UCSD-AML1 (cell line): Measurements from ENCODE around the gene C10orf71.

Experiments used
- DNase-seq: peaks from one replicate; lab custom pipeline; 2025; ENCODE audit not compliant: unreplicated experiment; lab: John Stamatoyannopoulos, UW

Gene C10orf71

GRCh38 chr10:49332768-49333167 lies 33.8 kb downstream of the C10orf71 start:
- no peak for DNase-seq

DNA sequence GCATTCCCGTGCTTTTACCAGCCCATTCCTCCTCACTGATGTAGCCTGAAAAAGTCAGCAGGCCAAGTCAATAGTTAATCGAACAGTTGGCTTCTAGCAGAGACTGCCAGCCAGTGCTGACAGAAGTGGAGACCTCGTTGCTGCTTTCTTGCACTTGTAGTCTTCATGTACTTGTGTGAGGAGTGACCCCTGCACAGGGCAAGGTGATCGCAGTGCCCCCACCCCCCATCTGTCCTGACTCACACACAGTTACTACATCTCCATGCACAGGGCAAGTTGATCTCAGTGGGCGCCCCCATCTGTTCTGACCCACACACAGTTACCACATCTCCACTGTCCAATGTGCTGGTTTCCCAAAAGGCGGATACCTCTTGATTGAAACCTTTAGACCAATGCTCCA lies 34.2 kb downstream of the C10orf71 start:
- no peak for DNase-seq

DNA sequence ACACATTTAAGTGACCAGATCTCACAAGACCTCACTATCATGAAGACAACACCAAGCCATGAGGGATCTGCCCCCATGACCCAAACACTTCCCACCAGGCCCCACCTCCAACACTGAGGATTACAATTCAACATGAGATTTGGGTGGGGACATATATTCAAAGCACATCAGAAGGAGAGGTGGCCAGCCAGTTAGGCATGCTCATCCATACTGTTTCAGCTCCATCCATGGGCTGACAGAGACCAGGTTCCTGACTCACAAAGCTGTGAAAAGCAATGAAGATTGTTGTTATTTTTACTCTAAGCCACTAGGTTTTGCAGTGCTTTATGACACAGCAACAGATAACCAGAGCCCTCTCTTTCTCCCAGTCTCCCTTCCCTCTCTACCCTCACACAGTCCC lies 36.0 kb downstream of the C10orf71 start:
- no peak for DNase-seq

DNA sequence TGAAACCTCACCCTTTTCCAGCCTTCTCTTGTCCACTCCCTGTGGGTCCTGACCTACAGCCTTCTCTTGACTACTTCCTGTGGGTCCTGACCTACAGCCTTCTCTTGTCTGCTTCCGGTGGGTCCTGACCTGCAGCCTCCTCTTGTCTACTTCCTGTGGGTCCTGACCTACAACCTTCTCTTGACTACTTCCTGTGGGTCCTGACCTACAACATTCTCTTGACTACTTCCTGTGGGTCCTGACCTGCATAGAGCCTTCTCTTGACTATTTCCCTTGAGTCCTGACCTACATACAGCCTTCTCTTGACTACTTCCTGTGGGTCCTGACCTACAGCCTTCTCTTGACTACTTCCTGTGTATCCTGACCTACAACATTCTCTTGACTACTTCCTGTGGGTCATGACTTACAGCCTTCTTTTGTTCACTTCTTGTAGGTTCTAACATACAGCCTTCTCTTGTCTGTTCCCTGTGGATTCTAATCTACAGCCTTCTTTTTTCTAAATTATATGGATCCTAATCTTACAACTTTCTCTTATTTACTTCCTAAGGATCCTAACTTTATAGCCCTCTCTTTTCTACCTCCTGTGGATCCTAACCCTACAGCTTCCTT lies 36.5 kb downstream of the C10orf71 start:
- no peak for DNase-seq

- no peak for DNase-seq
These were observed 39.6 kb downstream of the C10orf71 start for GRCh38 chr10:49338604-49339003.

GRCh38 chr10:49344840-49345239 lies 45.9 kb downstream of the C10orf71 start:
- DNase-seq = no peak

DNA sequence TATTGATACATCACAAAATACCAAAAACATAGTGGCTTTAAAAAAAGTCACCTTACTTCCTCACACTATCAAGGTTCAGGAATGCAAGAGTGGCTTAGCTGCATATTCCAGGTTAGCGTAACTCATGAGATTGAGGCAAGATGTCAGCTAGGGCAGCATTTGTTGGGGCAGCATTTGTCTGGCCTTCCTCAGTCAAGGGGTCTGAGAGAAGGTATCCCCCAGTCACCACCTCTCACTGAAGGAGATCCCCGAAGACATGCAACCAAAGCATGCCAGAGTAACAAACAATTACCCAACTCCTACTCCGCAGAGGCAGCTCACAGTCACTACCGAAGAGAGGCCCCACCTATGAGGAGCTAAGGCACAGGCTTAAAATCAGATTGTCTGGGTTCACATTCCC lies 48.4 kb downstream of the C10orf71 start:
- DNase-seq = no peak

DNA sequence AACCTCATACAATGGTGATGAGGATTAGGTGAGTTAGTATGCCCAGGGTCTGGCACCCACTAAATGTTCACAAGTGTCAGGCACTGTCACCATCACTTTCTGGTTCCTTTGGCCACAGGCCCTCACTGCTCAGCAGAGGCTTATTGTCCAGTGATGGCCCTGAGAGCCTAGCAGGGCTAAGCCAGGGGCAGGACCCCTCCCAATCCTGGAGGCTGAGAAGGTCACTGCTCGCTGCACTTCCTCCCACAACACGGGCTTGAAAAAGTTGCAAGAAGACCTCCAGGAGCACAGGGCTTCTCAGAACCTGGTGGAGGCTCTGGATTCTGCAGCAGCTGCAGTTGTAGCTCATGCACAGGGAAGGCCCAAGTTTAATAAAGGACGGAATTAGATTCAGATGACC lies 48.9 kb downstream of the C10orf71 start:
- no peak for DNase-seq

DNA sequence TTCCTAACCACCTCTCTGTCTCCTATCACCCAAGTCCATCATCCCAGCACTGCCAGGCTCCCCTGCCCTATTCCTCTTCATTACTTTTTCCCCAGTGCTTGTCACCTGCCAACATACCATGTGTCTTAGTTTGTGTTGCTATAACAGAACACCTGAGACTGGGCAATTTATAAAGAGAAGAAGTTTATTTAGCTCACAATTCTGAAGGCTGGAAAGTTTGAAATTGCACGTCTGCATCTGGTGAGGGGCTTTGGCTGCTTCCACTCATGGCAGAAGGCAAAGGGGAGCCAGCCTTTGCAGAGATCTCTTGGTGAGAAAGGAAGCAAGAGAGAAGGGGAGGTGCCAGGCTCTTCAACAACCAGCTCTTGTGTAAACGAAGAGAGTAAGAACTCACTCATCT lies 49.6 kb downstream of the C10orf71 start:
- DNase-seq = no peak

- DNase-seq = no peak
These were observed 50.4 kb downstream of the C10orf71 start for GRCh38 chr10:49349390-49349789.

GRCh38 chr10:49350138-49350537 lies 51.2 kb downstream of the C10orf71 start:
- no peak for DNase-seq

DNA sequence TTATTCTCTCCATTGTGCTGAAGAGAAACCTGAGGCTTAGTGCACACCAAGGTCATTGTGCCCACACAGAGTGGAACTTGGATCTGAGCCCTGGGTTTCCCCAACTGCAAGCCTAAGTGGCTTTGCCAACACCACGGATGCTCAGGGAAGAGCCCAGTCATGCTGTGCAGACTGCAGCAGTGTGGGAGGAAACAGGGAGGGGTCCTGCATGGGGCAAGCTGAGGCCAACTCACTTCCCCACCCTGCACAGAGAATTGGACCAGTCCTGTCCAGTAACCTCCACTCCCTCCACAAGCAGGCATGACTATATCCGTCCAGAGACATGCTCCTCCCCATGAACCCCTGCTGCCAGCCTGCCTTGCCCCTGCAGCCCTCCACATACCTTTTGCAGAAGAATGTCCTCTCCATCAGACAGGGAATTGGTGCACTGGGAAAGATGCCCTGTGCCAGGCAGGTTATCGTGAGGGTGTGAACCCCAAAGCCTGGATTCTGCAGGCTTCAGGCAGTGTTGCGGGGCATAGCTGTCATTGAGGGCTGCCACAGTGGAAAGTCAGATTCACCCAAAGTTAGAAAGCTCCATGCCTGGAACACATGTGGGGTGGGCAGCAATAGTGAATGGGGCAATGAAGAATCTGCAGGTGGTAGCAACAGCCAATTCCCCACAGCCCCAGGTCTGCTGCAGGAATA lies 52.0 kb downstream of the C10orf71 start:
- DNase-seq = no peak

DNA sequence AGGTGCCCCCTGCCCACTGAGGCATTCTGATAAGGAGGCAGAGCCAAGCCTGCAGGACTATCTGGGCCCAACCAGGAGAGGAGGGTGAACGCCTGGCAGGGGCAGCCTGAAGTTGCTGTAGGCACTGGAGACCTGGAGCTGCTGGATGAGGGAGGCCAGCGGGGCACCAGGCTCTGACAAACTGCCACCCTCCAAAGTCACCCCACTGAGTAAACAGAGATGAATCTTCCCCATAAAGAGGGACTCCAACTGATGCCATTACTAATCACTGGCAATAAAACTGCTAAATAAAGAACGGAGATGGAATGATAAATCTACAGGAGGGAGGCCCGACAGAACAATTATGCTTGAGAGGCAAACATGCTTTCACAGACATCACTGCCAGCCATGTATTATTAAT lies 52.7 kb downstream of the C10orf71 start:
- no peak for DNase-seq

- DNase-seq = no peak
These were observed 53.4 kb downstream of the C10orf71 start for GRCh38 chr10:49352323-49352722.

DNA sequence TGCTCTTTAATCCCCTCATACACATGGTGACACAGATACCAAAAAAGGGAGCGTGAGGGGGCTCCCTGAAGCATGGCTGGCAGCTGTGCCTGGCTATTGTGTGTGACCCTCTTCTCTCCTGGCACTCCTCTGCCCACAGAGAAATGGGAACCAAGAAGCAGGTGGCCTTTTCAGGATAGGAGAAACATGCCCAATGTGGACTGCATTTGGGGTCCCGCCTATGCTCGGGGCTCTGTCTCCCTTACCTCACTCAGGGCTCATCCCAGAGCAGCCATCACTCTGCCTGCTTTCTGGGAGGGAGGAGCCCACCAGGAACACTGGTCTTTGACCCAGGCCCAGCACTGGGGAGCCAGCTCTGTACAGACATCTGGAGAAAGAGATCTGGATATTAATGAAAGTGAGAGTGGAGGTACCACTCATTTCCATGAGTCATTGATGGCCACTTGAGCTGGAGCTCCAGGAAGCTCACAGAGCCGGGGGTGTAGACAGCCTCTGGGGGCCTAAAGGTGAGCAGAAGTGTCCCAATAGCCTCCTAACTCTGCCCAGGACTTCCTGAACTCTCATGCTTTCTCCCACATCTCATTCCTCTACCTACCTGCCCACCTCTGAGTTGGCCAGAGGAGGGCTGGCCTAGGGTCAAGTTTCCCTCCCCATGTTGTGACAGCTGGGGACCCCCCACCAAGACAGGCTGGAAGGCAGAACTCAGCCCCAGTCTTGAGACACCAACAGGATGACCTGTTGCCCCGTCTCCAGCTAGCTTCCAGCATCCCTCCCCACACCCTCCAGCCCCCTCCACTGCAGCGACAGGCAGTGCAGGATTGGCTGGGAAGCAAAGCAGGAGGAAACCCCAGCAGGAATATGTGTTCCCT lies 54.3 kb downstream of the C10orf71 start:
- no peak for DNase-seq

- no peak for DNase-seq
These were observed 55.1 kb downstream of the C10orf71 start for GRCh38 chr10:49353895-49354566.

- no peak for DNase-seq
These were observed 55.6 kb downstream of the C10orf71 start for GRCh38 chr10:49354593-49354992.

- no peak for DNase-seq
These were observed 56.3 kb downstream of the C10orf71 start for GRCh38 chr10:49355221-49355620.

GRCh38 chr10:49356181-49356580 lies 57.2 kb downstream of the C10orf71 start:
- no peak for DNase-seq

GRCh38 chr10:49356944-49357343 lies 58.0 kb downstream of the C10orf71 start:
- no peak for DNase-seq

DNA sequence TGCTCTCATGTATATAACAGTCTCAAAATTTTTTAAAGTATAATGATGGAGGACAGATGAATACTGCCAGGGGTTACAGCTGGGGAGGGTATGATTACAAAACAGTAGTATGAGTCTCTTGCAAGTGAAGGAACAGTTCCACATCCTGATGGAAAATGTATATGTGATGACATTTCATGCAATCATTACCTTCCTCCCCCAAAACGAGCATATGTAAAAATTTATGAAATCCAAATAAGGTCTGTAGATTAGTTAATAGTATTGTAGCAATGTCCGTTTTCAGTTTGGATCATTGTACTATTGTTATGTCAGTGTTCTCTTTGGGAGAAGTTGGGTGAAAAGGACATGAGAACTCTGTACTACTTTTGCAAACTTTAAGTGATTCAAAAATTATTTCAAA lies 58.9 kb downstream of the C10orf71 start:
- no peak for DNase-seq
